Trophoblast cell (in vitro differentiated cells and primary cell): ENCODE results near the gene CIITA.

Source experiments
- DNase-seq, 2 donors: peaks; one replicate each; pipeline ENCODE4 v3.0.0-alpha.2; 2016
- H2AFZ ChIP-seq: 2 replicates; pipeline ENCODE4 v1.6.1; 2013; ENCODE audit warnings: low read length, moderate library complexity, mild to moderate bottlenecking; ENCODE audit not compliant: insufficient read depth, poor library complexity
- H2AK5ac ChIP-seq: 2 replicates; pipeline ENCODE4 v1.6.1; 2013; ENCODE audit warnings: mild to moderate bottlenecking, low read length
- H2BK120ac ChIP-seq: 2 replicates; pipeline ENCODE4 v1.6.1; 2013; ENCODE audit warnings: low read length, mild to moderate bottlenecking, moderate library complexity; ENCODE audit not compliant: insufficient read depth, poor library complexity
- H2BK12ac ChIP-seq: 2 replicates; pipeline ENCODE4 v1.6.1; 2013; ENCODE audit warnings: mild to moderate bottlenecking, low read length, moderate library complexity
- H2BK5ac ChIP-seq: 2 replicates; pipeline ENCODE4 v1.6.1; 2013; ENCODE audit warnings: low read length, low read depth, moderate library complexity, mild to moderate bottlenecking; ENCODE audit not compliant: poor library complexity
- H3K14ac ChIP-seq: 2 replicates; pipeline ENCODE4 v1.6.1; 2013; ENCODE audit warnings: mild to moderate bottlenecking, low read length
- H3K18ac ChIP-seq: 2 replicates; pipeline ENCODE4 v1.6.1; 2013; ENCODE audit warnings: mild to moderate bottlenecking, low read length
- H3K23ac ChIP-seq: 2 replicates; pipeline ENCODE4 v1.6.1; 2013; ENCODE audit warnings: low read length
- H3K27ac ChIP-seq: 2 replicates; pipeline ENCODE4 v1.5.1; 2013; ENCODE audit warnings: low read depth, mild to moderate bottlenecking, inconsistent platforms, low read length, moderate library complexity
- H3K27me3 ChIP-seq: 2 replicates; pipeline ENCODE4 v1.6.1; 2013; ENCODE audit warnings: inconsistent platforms, mild to moderate bottlenecking, low read length, moderate library complexity; ENCODE audit not compliant: insufficient read depth
- H3K36me3 ChIP-seq, 2 experiments: 1 replicate in 1 of 2; 2 replicates in 1 of 2; pipeline ENCODE4 v1.6.1; 2013; ENCODE audit warnings: low read length in 2 of 2, mild to moderate bottlenecking in 2 of 2, moderate library complexity in 1 of 2; ENCODE audit not compliant: insufficient read depth in 2 of 2, control insufficient read depth in 1 of 2
- H3K4ac ChIP-seq: 2 replicates; pipeline ENCODE4 v1.6.1; 2013; ENCODE audit warnings: low read depth, mild to moderate bottlenecking, low read length, moderate library complexity
- H3K4me1 ChIP-seq, 2 experiments: 1 replicate in 1 of 2; 2 replicates in 1 of 2; pipeline ENCODE4 v1.6.1; 2013; ENCODE audit warnings: low read length in 2 of 2, mild to moderate bottlenecking in 2 of 2, moderate library complexity in 1 of 2; ENCODE audit not compliant: insufficient read depth in 2 of 2, control insufficient read depth in 1 of 2
- H3K4me2 ChIP-seq: 2 replicates; pipeline ENCODE4 v1.6.1; 2013; ENCODE audit warnings: inconsistent platforms, mild to moderate bottlenecking, low read length, moderate library complexity
- H3K4me3 ChIP-seq: 2 replicates; pipeline ENCODE4 v1.5.1; 2013; ENCODE audit warnings: mild to moderate bottlenecking, low read depth, low read length, inconsistent platforms
- H3K79me1 ChIP-seq: one replicate; pipeline ENCODE4 v1.6.1; 2013; ENCODE audit warnings: low read length
- H3K79me2 ChIP-seq: 2 replicates; pipeline ENCODE4 v1.6.1; 2013; ENCODE audit warnings: low read length, mild to moderate bottlenecking; ENCODE audit not compliant: control insufficient read depth, insufficient read depth, poor library complexity
- H3K9ac ChIP-seq: 2 replicates; pipeline ENCODE4 v1.6.1; 2013; ENCODE audit warnings: mild to moderate bottlenecking, low read length
- H3K9me3 ChIP-seq: 2 replicates; pipeline ENCODE4 v1.6.1; 2013; ENCODE audit warnings: low read depth, mild to moderate bottlenecking, control low read depth, inconsistent platforms, low read length; ENCODE audit not compliant: insufficient read depth
- H4K12ac ChIP-seq: 2 replicates; pipeline ENCODE4 v1.6.1; 2013; ENCODE audit warnings: low read depth, mild to moderate bottlenecking, low read length, moderate library complexity
- H4K8ac ChIP-seq: 2 replicates; pipeline ENCODE4 v1.6.1; 2013; ENCODE audit warnings: low read depth, mild to moderate bottlenecking, low read length, moderate library complexity
- H4K91ac ChIP-seq: one replicate; pipeline ENCODE4 v1.6.1; 2013; ENCODE audit warnings: low read depth, mild to moderate bottlenecking, low read length, moderate library complexity
- WGBS: extraction: QIAGEN DNeasy Blood & Tissue Kit; methylation state at CpG from one replicate; pipeline ENCODE4 v1.1.7; 2013; ENCODE audit warnings: missing lambda C conversion rate; ENCODE audit not compliant: insufficient read length, insufficient coverage; ENCODE audit errors: extremely low coverage; 5-methylcytosine and 5-hydroxymethylcytosine counted together

The CIITA gene

DNA sequence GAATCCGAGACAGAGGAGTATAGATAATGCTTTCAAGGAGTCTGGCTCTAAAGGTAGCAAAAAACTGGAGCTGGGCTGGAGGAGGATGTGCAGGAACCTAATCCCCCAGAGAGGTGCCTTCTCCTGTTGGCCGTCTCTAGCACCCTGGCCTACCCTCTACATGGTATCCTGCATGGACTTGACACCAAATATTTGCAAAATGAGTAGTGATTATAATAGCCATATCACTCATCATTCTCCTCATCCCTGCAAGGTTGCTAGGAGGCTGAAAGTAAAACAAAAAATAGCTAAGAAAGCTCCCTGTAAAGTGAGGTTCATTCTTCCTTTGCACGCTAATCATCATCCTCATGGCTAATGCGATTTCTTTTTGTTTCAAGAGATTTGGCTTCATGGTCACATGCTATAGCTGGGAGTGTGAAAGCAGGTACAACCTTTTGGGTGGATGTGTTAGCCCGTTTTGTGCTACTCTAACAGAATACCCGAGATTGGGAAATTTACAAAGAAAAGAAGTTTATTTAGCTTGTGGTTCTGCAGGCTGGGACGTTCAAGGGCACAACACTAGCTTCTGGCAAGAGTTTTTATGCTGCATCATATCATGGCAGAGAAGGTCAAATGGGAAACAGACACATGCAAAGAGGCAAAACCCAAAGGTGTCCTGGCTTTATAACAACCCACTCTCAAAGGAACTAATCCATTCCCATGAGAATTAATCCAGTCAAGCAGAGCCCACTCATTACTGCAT is 27.1 kb upstream of the CIITA start:
- H3K36me3 ChIP-seq = no peaks in the 10 kb centered on the region
- no peak overlapping the region for H2BK120ac ChIP-seq
- no peak overlapping the region for H3K4me2 ChIP-seq
- no peaks in the 10 kb centered on the region for H3K4me1 ChIP-seq
- H2AK5ac ChIP-seq = no peak overlapping the region
- no peak overlapping the region for H2BK5ac ChIP-seq
- H3K27me3 ChIP-seq = no peaks in the 10 kb centered on the region
- no peaks in the 10 kb centered on the region for H3K79me2 ChIP-seq
- H2AFZ ChIP-seq = no peak overlapping the region
- no CpG with 5 or more reads among the region's 7 CpGs for WGBS
- H3K9ac ChIP-seq = no peak overlapping the region
- no peak overlapping the region for H3K4me3 ChIP-seq
- no peak overlapping the region for H3K18ac ChIP-seq
- no peak overlapping the region for H4K8ac ChIP-seq
- H4K12ac ChIP-seq = no peak overlapping the region
- no peak overlapping the region for H3K14ac ChIP-seq
- H4K91ac ChIP-seq = no peak overlapping the region
- no peak overlapping the region for H3K4ac ChIP-seq
- no peaks in the 10 kb centered on the region for H3K9me3 ChIP-seq
- H3K27ac ChIP-seq = no peak overlapping the region
- H2BK12ac ChIP-seq = no peak overlapping the region
- no peak overlapping the region for H3K23ac ChIP-seq
- no peaks in the 10 kb centered on the region for H3K79me1 ChIP-seq
- no peak for DNase-seq

DNA sequence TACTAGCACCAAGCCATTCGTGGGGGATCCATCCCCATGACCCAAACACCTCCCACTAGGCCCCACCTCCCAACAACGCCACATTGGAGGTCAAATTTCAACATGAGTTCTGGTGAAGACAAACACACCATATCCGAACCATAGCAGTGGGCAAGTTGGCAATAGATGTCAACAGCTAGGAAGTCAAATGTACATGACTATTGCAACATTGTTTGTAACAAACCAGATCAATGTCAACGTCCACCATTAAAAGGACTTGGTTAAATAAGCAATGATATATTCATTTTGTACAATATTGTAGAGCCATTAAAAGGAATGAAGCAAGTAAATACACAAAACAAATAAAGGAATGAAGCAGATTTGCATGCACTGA is 26.5 kb upstream of the CIITA start:
- Histone ChIP-seq H3K36me3 (no peaks in the 10 kb centered on the region), H2BK120ac (no peak overlapping the region), H3K4me2 (no peak overlapping the region), H3K27ac (no peak overlapping the region), H3K79me2 (no peaks in the 10 kb centered on the region), H4K12ac (no peak overlapping the region), H3K9me3 (no peaks in the 10 kb centered on the region), H3K4ac (no peak overlapping the region), H3K23ac (no peak overlapping the region), H3K4me3 (no peak overlapping the region), H3K9ac (no peak overlapping the region), H2AFZ (no peak overlapping the region), H2BK12ac (no peak overlapping the region), H3K18ac (no peak overlapping the region), H3K27me3 (no peaks in the 10 kb centered on the region), H2AK5ac (no peak overlapping the region), H3K4me1 (no peaks in the 10 kb centered on the region), H4K91ac (no peak overlapping the region), H3K14ac (no peak overlapping the region), H3K79me1 (no peaks in the 10 kb centered on the region), H4K8ac (no peak overlapping the region), H2BK5ac (no peak overlapping the region)
- no CpG with 5 or more reads among the region's 4 CpGs for WGBS
- no peak for DNase-seq

DNA sequence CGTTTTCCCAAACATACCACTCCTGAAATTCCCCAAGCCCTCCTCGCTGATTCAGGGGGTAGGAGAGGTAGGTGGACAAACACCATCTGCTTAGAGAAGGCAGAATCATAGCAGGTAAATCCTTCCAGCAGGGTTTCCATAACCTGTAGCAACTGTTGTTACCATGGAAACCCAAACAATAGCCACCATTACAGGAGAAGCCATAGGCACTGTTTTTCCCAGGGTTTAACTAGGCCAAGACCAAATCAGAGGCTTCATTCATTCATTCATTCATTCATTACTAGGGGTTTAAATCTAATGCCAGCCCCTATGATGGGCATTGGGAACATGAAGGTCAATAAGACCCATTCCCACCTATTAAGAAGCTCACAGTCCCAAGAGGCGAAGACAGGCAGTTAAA is 25.5 kb upstream of the CIITA start:
- no peak overlapping the region for H4K8ac ChIP-seq
- WGBS = no CpG with 5 or more reads among the region's 3 CpGs
- no peak overlapping the region for H3K9ac ChIP-seq
- H3K14ac ChIP-seq = no peak overlapping the region
- no peak overlapping the region for H3K4me2 ChIP-seq
- H2AK5ac ChIP-seq = no peak overlapping the region
- no peaks in the 10 kb centered on the region for H3K27me3 ChIP-seq
- H3K4me3 ChIP-seq = no peak overlapping the region
- no peaks in the 10 kb centered on the region for H3K79me1 ChIP-seq
- no peaks in the 10 kb centered on the region for H3K9me3 ChIP-seq
- H3K36me3 ChIP-seq = no peaks in the 10 kb centered on the region
- H3K4ac ChIP-seq = no peak overlapping the region
- H2BK5ac ChIP-seq = no peak overlapping the region
- H4K91ac ChIP-seq = no peak overlapping the region
- H3K23ac ChIP-seq = no peak overlapping the region
- H3K79me2 ChIP-seq = no peaks in the 10 kb centered on the region
- no peak overlapping the region for H4K12ac ChIP-seq
- no peak overlapping the region for H2BK12ac ChIP-seq
- no peak overlapping the region for H3K18ac ChIP-seq
- no peak for DNase-seq
- H3K27ac ChIP-seq = no peak overlapping the region
- no peak overlapping the region for H2BK120ac ChIP-seq
- H2AFZ ChIP-seq = no peak overlapping the region
- H3K4me1 ChIP-seq = no peaks in the 10 kb centered on the region

DNA sequence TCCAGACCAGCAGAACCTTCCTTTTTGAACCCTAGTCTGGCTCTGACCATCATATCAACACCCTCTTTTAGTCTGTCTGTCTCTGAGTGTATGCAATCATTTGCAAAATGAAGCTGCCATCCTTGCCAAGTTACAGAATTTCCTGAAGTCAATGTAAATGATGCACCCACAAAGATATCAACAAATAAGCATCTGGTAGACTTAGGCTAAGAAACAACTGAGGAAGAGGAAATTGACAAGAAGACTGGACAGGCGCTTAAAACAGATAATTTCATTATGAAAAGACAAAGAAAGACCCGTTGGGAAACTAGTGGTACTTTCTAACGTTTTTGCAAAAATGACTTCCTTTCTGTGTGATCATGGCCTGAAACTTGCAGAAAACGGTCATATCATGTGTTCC is 24.7 kb upstream of the CIITA start:
- H2AFZ ChIP-seq = no peak overlapping the region
- H2BK120ac ChIP-seq = no peak overlapping the region
- H4K8ac ChIP-seq = no peak overlapping the region
- no CpG with 5 or more reads among the region's 4 CpGs for WGBS
- H3K9ac ChIP-seq = no peak overlapping the region
- H3K27ac ChIP-seq = no peak overlapping the region
- H3K14ac ChIP-seq = no peak overlapping the region
- H3K18ac ChIP-seq = no peak overlapping the region
- H3K27me3 ChIP-seq = no peaks in the 10 kb centered on the region
- H3K9me3 ChIP-seq = no peaks in the 10 kb centered on the region
- H4K12ac ChIP-seq = no peak overlapping the region
- H2AK5ac ChIP-seq = no peak overlapping the region
- DNase-seq = no peak
- no peak overlapping the region for H2BK5ac ChIP-seq
- H3K79me2 ChIP-seq = no peaks in the 10 kb centered on the region
- H3K23ac ChIP-seq = no peak overlapping the region
- no peak overlapping the region for H4K91ac ChIP-seq
- no peak overlapping the region for H3K4me2 ChIP-seq
- H2BK12ac ChIP-seq = no peak overlapping the region
- no peaks in the 10 kb centered on the region for H3K79me1 ChIP-seq
- no peaks in the 10 kb centered on the region for H3K4me1 ChIP-seq
- H3K36me3 ChIP-seq = no peaks in the 10 kb centered on the region
- H3K4ac ChIP-seq = no peak overlapping the region
- no peak overlapping the region for H3K4me3 ChIP-seq
